Left ventricle myocardium inferior (tissue), 1 donor: ENCODE measurements around the gene FAF1. TPM values are rescaled to one million over a fixed set of nuclear protein-coding genes. Genes with fewer than 3 reads are reported as not detected.

Experiments
- DNase-seq: peaks from one replicate; pipeline ENCODE4 v3.0.0-alpha.2; 2020
- H3K27ac ChIP-seq: fragments of 200-600 bp; replicated peaks from 2 replicates; pipeline ENCODE4 v1.8.0; 2021
- H3K27me3 ChIP-seq: fragments of 200-600 bp; 2 replicates; pipeline ENCODE4 v1.8.0; 2021; ENCODE audit warnings: low read depth
- H3K36me3 ChIP-seq: fragments of 200-600 bp; 2 replicates; pipeline ENCODE4 v1.8.0; 2021
- H3K4me1 ChIP-seq: fragments of 200-600 bp; 2 replicates; pipeline ENCODE4 v1.8.0; 2021
- H3K4me3 ChIP-seq: fragments of 200-600 bp; 2 replicates; pipeline ENCODE4 v1.8.0; 2021; ENCODE audit warnings: mild to moderate bottlenecking, moderate library complexity
- H3K9me3 ChIP-seq: fragments of 200-600 bp; replicated peaks from 2 replicates; pipeline ENCODE4 v1.8.0; 2021
- CTCF ChIP-seq: fragments of 200-600 bp; IDR thresholded peaks from 2 replicates; pipeline ENCODE4 v1.8.0; 2021; ENCODE audit warnings: antibody characterized with exemption, mild to moderate bottlenecking, borderline replicate concordance
- intact Hi-C: fragments of 100-400 bp; cut with micrococcal nuclease; formaldehyde crosslinking; loops from one replicate; pipeline ENCODE4 v1.11.0; 2022
- total RNA-seq: library from RNA; stranded (reverse); fragmentation: NEBNext Ultra II Directional; extraction: Animal tissue kit (Norgen Biotek cat#: 25700); gene quantifications from one replicate; pipeline ENCODE4 v1.2.1, GENCODE V29; 2021
- donor health status: DM: no; HTN: yes; CAD: no; lungs with severe emphysema.

The FAF1 gene
- total RNA-seq, 1 donor from 2014 or later, result 80.0 TPM

GRCh38 chr1:50846224-50846839, 113.7 kb downstream of the FAF1 start:
- peaks cover 17% of the 10 kb centered on the region for H3K4me1 ChIP-seq
- no peaks in the 10 kb centered on the region for H3K27me3 ChIP-seq
- TF ChIP-seq CTCF, result no peak
- no peaks in the 10 kb centered on the region for H3K36me3 ChIP-seq
- no peak overlapping the region for H3K27ac ChIP-seq
- intact Hi-C loops, result no loop called here
- peaks cover 18% of the 10 kb centered on the region for H3K9me3 ChIP-seq
- no peak for DNase-seq
- H3K4me3 ChIP-seq, result no peak overlapping the region

- Histone ChIP-seq H3K4me3 (no peak overlapping the region), H3K27me3 (no peaks in the 10 kb centered on the region), H3K36me3 (no peaks in the 10 kb centered on the region), H3K9me3 (no peaks in the 10 kb centered on the region), H3K27ac (no peak overlapping the region), H3K4me1 (peaks cover 16% of the 10 kb centered on the region)
- intact Hi-C loops, result no loop called here
- no peak for TF ChIP-seq CTCF
- DNase-seq, result no peak
Measured at GRCh38 chr1:50841791-50842387, 118.2 kb downstream of the FAF1 start.

GRCh38 chr1:50836117-50836516, 124.0 kb downstream of the FAF1 start:
- intact Hi-C loops, result no loop called here
- TF ChIP-seq CTCF, result no peak
- no peaks in the 10 kb centered on the region for H3K9me3 ChIP-seq

GRCh38 chr1:50833216-50833615, 126.9 kb downstream of the FAF1 start:
- Histone ChIP-seq H3K36me3 (no peaks in the 10 kb centered on the region), H3K27ac (no peak overlapping the region), H3K4me1 (peaks cover 53% of the 10 kb centered on the region), H3K27me3 (no peaks in the 10 kb centered on the region), H3K9me3 (no peaks in the 10 kb centered on the region), H3K4me3 (no peak overlapping the region)
- no peak for TF ChIP-seq CTCF
- intact Hi-C loops, result no loop called here
- no peak for DNase-seq

More at GRCh38 chr1:50836117-50836516, 124.0 kb downstream of the FAF1 start:
- no peaks in the 10 kb centered on the region for H3K36me3 ChIP-seq
- H3K4me1 ChIP-seq, result peaks cover 29% of the 10 kb centered on the region
- no peak overlapping the region for H3K27ac ChIP-seq
- no peaks in the 10 kb centered on the region for H3K27me3 ChIP-seq
- no peak overlapping the region for H3K4me3 ChIP-seq
- DNase-seq, result no peak

GRCh38 chr1:50832167-50832566, 127.9 kb downstream of the FAF1 start:
- Histone ChIP-seq H3K27ac (no peak overlapping the region), H3K27me3 (no peaks in the 10 kb centered on the region), H3K4me3 (no peak overlapping the region), H3K4me1 (peaks cover 57% of the 10 kb centered on the region), H3K36me3 (no peaks in the 10 kb centered on the region), H3K9me3 (no peaks in the 10 kb centered on the region)
- TF ChIP-seq CTCF, result no peak
- no peak for DNase-seq
- intact Hi-C loops, result no loop called here
